GM18951 (cell line): ENCODE data around the gene HPSE2.

Experiments used
- POLR2A ChIP-seq: IDR thresholded peaks from 4 replicates; pipeline ENCODE4 v1.6.1; 2011; ENCODE audit warnings: mild to moderate bottlenecking; ENCODE audit not compliant: insufficient read length, insufficient read depth; ENCODE audit errors: extremely low read depth
- in situ Hi-C: fragments of 300-500 bp; cut with MboI; formaldehyde crosslinking; loops from one replicate; pipeline ENCODE4 v1.12.0; 2022; ENCODE audit warnings: low sequenced_read_pairs, mixed read lengths, inconsistent platforms; ENCODE audit not compliant: unreplicated experiment

Gene HPSE2

DNA sequence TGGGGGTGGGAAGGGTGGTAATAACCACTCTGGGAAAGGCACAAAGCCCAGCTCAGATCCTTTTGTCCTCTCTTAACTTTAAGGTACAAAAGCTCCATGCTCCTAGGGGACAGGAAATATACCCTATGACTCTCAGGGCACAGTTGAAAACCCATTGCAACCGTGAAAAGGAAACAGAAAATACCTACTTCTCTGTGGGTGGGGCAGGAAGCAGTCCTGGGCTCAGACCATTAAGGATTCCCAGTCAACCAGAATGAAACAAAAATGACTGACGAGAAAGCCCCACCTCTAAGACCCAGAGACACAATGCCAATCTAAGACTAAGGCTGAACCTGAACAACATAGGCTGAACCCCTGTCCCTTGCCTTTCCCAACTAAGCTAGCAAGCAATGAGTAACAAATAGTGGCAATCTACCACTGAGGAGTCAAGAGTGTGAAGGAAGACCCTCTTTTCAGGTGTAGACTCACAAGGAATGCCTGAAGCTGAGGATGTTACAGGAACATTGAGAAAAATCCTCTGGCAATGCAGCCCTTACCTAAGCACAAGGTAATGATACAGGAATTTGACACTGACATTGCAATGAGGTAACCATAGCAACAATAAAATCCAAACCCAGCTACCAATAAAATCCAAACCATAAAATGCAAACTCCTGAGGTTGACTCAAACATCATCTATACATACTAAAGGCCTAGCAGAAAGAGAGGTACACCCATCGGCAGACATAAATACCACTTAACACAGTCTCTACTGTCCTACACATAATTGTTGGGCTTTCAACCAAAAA lies 380.1 kb downstream of the HPSE2 start:
- no peak for TF ChIP-seq POLR2A
- in situ Hi-C loops, result no loop called here

DNA sequence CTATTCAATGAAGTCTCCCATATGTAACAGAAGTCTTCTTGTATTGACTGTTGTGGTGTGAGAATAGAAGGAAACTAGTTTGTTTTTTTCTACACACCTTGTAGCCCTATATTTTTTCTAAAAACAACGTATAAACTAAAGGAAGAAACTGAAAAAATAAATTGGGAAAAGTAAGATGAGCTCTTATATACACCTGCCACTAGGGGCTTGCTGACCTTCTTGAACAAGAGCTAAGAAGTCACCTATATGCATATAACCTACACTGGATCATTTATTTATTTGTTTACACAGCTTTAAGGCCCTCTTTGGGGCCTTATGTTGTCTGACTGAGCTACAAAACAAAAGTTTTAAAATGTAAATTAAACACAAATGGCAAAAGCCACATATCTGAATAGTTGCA lies 383.0 kb downstream of the HPSE2 start:
- no peak for TF ChIP-seq POLR2A
- in situ Hi-C loops, result no loop called here

DNA sequence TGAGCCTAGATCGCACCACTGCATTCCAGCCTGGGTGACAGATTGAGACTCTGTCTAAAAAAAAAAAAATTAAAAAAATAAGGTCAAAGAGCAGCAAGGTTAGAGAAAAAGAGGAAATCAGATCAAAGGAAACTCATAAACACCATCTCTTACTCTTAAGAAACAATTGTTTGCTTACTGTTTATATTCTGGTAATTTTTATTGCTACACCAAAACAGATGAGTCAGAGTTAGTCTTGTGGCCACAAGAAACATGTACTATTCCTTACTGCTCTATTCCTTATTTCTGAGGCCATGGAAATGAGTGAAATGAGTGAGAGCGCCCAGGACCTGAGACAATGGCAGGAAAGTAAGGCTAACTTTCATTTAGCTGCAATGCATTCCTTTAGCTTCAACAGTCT lies 387.3 kb downstream of the HPSE2 start:
- no peak for TF ChIP-seq POLR2A
- in situ Hi-C loops, result no loop called here

DNA sequence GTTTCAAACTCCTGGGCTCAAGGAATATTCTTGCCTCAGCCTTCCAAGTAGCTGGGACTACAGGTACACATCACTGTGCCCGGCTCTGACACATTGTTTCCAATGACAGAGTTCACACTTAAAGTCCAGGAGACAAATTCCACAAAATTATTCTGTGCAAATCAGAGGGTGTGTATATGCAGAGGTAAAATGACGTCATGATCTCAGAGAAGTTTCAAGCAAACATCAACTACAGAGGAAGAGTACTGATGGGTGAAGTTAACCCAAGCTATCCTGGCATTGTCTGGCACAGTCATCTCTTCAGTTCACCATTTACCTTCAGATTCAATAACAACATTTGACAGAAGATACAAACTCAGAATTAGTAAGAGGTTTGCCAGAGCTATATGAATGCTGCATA lies 388.9 kb downstream of the HPSE2 start:
- TF ChIP-seq POLR2A, result no peak
- in situ Hi-C loops, result no loop called here

DNA sequence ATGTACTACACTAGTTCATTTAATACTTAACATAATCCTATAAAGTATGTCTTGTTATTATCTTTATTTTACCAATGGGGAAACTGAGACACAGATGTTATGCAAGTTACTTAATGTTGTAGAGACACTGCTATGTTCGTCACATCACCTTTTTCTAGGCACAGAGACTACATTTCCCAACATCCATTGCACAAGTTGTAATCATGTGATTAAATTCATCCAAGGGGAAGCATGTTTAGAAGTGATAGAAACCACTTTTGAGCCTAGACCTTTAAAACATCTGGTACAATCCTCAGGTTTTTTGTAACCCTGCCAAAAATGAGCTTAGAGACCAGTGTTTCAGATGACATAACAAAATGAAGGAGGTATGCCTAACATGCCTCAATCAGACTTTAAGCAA lies 402.1 kb downstream of the HPSE2 start:
- in situ Hi-C loops, result no loop called here
- no peak for TF ChIP-seq POLR2A

DNA sequence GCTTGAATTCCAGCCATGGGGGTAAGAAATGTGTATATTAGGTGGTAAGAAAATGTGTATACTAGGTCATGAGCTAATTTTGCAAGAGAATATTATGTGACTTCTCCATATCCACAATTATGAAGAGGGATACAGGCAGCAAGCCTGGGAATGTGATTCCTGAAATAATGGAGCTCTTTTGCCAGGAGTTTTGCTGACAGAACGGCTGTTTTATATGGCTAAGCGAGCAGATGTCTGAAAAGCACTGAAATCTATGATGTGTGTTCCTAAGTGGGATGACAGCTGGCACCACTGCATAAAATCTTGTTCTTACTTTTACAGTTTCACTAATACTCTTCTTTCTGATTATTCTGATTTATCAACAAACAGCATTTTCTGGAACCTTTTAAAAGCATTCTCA lies 402.9 kb downstream of the HPSE2 start:
- in situ Hi-C loops, result no loop called here
- TF ChIP-seq POLR2A, result no peak

DNA sequence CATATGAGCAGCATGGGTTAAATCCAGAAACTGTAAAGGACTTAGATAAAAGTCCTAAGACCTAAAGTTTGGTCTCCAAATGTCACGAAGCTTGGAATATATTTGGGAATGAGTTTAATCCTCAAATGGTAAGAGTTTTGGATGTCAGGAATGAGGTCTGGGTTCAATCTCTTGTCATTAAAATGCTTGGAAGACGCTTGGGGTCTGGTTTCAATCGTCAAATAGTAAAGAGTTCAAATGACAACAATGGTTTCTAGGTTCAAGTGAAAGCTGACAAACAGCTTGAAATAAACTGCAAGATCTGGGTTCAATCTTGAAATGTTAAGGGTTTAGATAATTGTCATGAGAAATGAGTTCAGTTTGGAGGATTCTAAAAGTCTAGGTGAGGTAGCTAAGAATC lies 403.5 kb downstream of the HPSE2 start:
- in situ Hi-C loops, result no loop called here
- no peak for TF ChIP-seq POLR2A

DNA sequence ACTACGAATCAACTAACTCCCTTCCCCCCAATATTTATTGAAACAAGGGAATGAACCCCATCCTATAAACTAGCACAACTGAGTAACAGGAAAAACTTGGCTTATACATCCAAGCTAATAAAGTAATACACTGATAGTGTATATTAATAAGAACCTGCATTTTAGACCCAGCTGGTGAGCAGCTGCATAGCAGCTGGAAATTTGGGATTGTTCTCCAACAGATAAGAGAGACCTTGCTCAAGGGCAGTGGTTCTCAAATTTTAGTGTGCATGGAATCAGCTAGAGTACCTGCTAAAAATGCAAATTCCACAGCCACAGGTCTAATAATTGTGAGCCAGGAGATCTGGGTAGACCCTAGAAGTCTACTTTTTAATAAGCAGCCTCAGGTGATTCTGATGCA lies 404.3 kb downstream of the HPSE2 start:
- in situ Hi-C loops, result no loop called here
- no peak for TF ChIP-seq POLR2A

DNA sequence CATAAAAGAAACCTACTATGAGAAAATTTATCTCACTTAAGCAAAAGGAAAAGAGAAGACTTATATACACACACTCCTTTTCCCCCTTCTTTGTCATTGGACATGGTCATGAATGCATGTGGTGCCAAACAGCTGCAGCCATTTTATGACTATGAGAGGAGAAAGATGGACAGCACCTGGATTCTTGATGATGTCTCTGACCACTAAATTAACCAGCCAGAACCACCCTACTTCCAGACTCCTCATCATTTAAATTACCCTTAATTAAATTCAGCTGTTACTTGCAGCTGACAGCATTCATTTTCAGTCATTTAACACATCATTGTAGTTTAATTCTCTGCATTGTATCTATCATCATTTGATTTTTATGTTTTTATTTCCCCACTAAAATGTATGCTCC lies 409.9 kb downstream of the HPSE2 start:
- in situ Hi-C loops, result no loop called here
- no peak for TF ChIP-seq POLR2A

DNA sequence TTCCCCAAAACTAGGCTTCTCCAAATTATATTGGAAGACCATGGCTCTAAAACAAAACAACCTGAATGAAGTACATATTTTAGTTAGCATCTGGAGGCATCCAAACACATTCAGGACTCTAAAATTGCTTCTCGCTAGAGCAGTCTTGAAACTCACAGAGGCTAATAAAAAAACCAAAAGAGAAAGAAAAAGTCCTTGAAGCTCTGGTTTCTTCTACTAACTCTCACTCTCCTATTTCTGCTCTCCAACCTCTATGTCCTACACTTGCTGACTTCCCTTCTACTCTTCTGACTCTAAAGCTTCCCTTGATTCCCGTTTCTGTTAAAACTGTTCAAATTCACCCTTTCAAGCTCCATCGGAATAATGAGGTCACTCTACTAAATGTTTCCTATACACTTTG lies 418.3 kb downstream of the HPSE2 start:
- TF ChIP-seq POLR2A, result no peak
- in situ Hi-C loops, result no loop called here

DNA sequence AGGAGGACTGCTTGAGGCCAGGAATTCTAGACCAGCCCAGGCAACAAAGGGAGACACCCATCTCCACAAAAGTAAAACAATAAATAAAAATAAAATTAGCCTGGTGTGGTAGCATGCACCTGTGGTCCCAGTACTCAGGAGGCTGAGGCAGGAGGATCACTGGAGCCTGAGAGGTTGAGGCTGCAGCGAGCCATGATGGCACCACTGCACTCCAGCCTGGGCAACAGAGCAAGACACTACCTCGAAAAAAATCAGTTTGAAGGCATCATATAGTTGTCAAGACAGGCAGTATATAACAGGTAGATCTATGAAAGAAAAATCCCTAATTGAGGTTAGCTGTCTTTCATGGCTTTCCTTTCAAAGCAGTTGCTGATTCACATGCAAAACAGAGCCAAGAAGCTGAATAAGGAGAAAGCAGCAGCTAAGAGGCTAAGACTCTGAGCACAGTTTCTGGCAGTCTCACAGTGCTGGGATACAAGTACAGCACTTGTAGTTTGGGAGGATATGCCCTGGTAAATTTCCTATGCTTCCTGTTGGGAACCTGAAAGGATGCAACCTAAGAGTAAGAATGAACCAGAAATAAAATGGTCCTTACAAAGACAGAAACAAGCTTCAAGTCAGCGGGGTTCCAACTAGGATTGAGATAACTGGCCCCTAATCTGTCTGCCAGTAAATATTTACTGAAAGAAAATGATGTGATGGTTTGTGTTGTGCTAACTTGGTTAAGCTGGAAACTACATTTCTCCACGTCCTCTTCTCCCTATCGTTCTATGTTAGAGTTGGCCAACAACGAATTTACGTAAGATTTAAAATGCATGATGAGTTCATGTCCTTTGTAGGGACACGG lies 420.4 kb downstream of the HPSE2 start:
- in situ Hi-C loops, result no loop called here
- no peak for TF ChIP-seq POLR2A

DNA sequence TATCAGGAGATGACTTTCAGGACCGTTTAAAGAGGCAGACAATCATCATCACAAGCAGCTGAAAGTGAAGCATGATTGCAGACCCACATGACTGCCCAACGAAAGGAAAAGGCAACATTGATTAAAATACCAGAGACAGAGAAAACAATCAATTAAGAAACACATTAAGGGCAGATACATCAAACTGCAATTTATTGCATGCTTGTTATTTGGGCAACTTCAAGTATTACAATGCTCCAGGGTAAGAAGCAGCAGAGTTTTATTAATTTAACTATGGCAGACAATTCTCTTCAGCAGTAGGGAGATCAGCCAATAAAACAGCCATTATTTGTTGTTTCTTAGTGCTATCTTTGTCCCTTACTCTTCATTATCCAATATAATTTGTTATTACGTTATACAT lies 421.2 kb downstream of the HPSE2 start:
- in situ Hi-C loops, result no loop called here
- TF ChIP-seq POLR2A, result no peak

DNA sequence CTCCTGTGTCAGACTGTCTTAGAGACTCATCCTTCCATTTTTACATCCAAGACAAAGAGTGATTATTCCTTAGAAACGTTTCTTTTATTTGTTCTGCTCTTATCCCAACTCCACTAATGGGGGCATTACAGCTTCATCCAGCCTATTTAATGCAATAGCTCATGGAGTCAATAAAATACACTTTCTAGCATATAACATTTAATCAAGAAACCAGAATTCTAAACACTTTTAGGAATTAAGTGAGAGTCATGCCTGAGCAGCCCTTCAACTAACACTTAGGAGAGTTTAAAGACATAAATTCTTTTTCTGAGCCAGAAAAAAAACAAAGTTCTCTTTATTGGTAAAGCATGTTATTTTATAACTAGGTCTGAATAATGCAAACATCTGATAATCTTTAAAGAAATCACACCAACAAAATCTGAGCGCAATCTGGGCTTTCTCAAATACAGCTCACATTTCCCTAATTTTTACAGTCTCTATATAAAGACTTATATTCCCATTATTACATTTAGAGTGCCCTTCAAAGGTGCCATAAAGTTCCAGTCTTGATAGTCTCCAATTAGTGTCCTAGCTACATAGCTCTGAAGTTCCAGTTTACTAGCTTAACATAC lies 427.3 kb downstream of the HPSE2 start:
- no peak for TF ChIP-seq POLR2A
- in situ Hi-C loops, result no loop called here
